ENCODE measurements around the gene BANF1. TPM values are rescaled to one million over a fixed set of nuclear protein-coding genes. Genes with fewer than 3 reads are reported as not detected.

Gene BANF1
- total RNA-seq, 1 experiment from 2014 or later = 269 TPM

GRCh38 chr11:65968600-65969482, 33.5 kb upstream of the BANF1 start:
- H3K4me3 Mint-ChIP-seq = no peak overlapping the region
- no peaks in the 10 kb centered on the region for H3K27me3 Mint-ChIP-seq (ENCODE audit: low read depth)
- peaks cover 5% of the 10 kb centered on the region; the same call in 1 of the 2 replicates for H3K4me1 Mint-ChIP-seq
- TF ChIP-seq CBFB (CRISPR knock-in tag; IDR thresholded peaks at IDR 0.05; ENCODE audit: low read depth) (no peak), KAT7 (CRISPR knock-in tag; IDR thresholded peaks at IDR 0.05; ENCODE audit: borderline replicate concordance) (no peak), USF2 (CRISPR knock-in tag; IDR thresholded peaks at IDR 0.05) (no peak), OVOL2 (CRISPR knock-in tag; IDR thresholded peaks at IDR 0.05; ENCODE audit: borderline replicate concordance) (no peak), RORB (CRISPR knock-in tag; IDR thresholded peaks at IDR 0.05) (no peak), ZNF532 (CRISPR knock-in tag; IDR thresholded peaks at IDR 0.05; ENCODE audit: borderline replicate concordance) (no peak), PREB (CRISPR knock-in tag; IDR thresholded peaks at IDR 0.05; ENCODE audit: borderline replicate concordance) (no peak), MLX (CRISPR knock-in tag; IDR thresholded peaks at IDR 0.05) (no peak), FOXP4 (CRISPR knock-in tag; IDR thresholded peaks at IDR 0.05) (no peak), USF1 (CRISPR knock-in tag; IDR thresholded peaks at IDR 0.05) (no peak), CREM (CRISPR knock-in tag; IDR thresholded peaks at IDR 0.05) (no peak), ESRRA (CRISPR knock-in tag; IDR thresholded peaks at IDR 0.05; ENCODE audit: borderline replicate concordance) (no peak), NR2C2 (CRISPR knock-in tag; IDR thresholded peaks at IDR 0.05) (no peak), SOX15 (CRISPR knock-in tag; IDR thresholded peaks at IDR 0.05) (no peak)
- DNase-seq (ENCODE audit: low spot score) (no peak), ATAC-seq (no peak)
- peaks cover 73% of the 10 kb centered on the region for H3K36me3 Mint-ChIP-seq
- POLR2A ChIA-PET = interaction anchor here (2.7 kb wide), 1 partner anchor 109 kb away, joined by 6 read pairs; no protein-coding TSS in a partner anchor
- no peaks in the 10 kb centered on the region for H3K9me3 Mint-ChIP-seq
- H3K27ac Mint-ChIP-seq = no peak overlapping the region; the same call in 1 of the 2 replicates
- CTCF ChIA-PET = interaction anchor here (0.6 to 2.1 kb wide), 2 partner anchors 19 to 84 kb away, joined by 3 to 7 read pairs; no protein-coding TSS in a partner anchor
